GM12878 (cell line): ENCODE measurements around the gene CDH4. TPM values are rescaled to one million over a fixed set of nuclear protein-coding genes. Genes with fewer than 3 reads are reported as not detected.

Source experiments
- ATAC-seq: fragments of 200-7000 bp; cut with Tn5 transposase; 3 replicates; pipeline ENCODE4 v1.9.1; 2020; ENCODE audit warnings: mild to moderate bottlenecking, moderate library complexity
- BruUV-seq: library from RNA; stranded (reverse); fragments of 400-500 nt; replicated peaks from 2 replicates; lab custom pipeline; 2021; lab: Mats Ljungman, UMichigan
- CTCF ChIA-PET: fragments of 300-600 bp; sonication (Branson Sonifier 250); formaldehyde crosslinking; extraction: SDS; loops from one replicate; lab custom pipeline; 2021; ENCODE audit warnings: inconsistent platforms; lab: Yijun Ruan, JAX
- POLR2A ChIA-PET: fragments of 350-600 bp; formaldehyde crosslinking; extraction: SDS; loops from one replicate; lab custom pipeline; 2021; ENCODE audit warnings: inconsistent platforms; lab: Charles Lee
- RAD21 ChIA-PET: fragments of 300-600 bp; sonication (Branson Sonifier 250); formaldehyde crosslinking; loops from one replicate; lab custom pipeline; 2023; ENCODE audit warnings: antibody characterized with exemption; ENCODE audit not compliant: unreplicated experiment; lab: Charles Lee
- SMC1A ChIA-PET: fragments of 300-600 bp; sonication (Branson Sonifier 250); formaldehyde crosslinking; loops from one replicate; lab custom pipeline; 2023; ENCODE audit not compliant: unreplicated experiment, uncharacterized antibody; lab: Charles Lee
- DNase-seq: peaks from one replicate; pipeline ENCODE4 v3.0.0-alpha.2; 2011; ENCODE audit warnings: low read depth, low spot score
- FAIRE-seq: peaks from 3 replicates; lab custom pipeline; 2011; peaks lifted over from hg19 to GRCh38; lab: Jason Lieb, UNC
- H2AFZ ChIP-seq: 2 replicates; pipeline ENCODE4 v1.6.0; 2011; ENCODE audit warnings: low read depth, low read length, control low read depth; ENCODE audit not compliant: control insufficient read depth
- H3K27ac ChIP-seq: 2 replicates; pipeline ENCODE4 v1.5.1; 2011; ENCODE audit warnings: control low read depth; ENCODE audit not compliant: control insufficient read depth, insufficient read depth
- H3K27me3 ChIP-seq, 2 experiments: replicated peaks in 1 of 2; 2 replicates each; pipeline versions ENCODE4 v1.6.0 to v1.6.1; 2011; ENCODE audit warnings: low read length in 1 of 2; ENCODE audit not compliant: control insufficient read depth in 2 of 2, insufficient read depth in 2 of 2
- H3K36me3 ChIP-seq, 2 experiments: 2 replicates each; pipeline ENCODE4 v1.5.1; 2011; ENCODE audit warnings: low read length in 1 of 2; ENCODE audit not compliant: control insufficient read depth in 2 of 2, insufficient read depth in 2 of 2
- H3K4me1 ChIP-seq: 2 replicates; pipeline ENCODE4 v1.6.1; 2011; ENCODE audit warnings: mild to moderate bottlenecking, low read length, moderate library complexity, mixed read lengths; ENCODE audit not compliant: control insufficient read depth, insufficient read depth
- H3K4me2 ChIP-seq: 2 replicates; pipeline ENCODE4 v1.6.0; 2011; ENCODE audit warnings: control low read depth; ENCODE audit not compliant: control insufficient read depth, insufficient read depth
- H3K4me3 ChIP-seq: fragments of 200-600 bp; sonication (generic); 2 replicates; pipeline ENCODE4 v1.5.1; 2016
- H3K79me2 ChIP-seq: 2 replicates; pipeline ENCODE4 v1.6.0; 2011; ENCODE audit warnings: low read length; ENCODE audit not compliant: control insufficient read depth, insufficient read depth
- H3K9ac ChIP-seq: 2 replicates; pipeline ENCODE4 v1.8.0; 2011; ENCODE audit warnings: low read length, control low read depth, mixed read lengths; ENCODE audit not compliant: control insufficient read depth, insufficient read depth
- H3K9me3 ChIP-seq: replicated peaks from 3 replicates; pipeline ENCODE4 v1.5.1; 2011; ENCODE audit warnings: mild to moderate bottlenecking, low read length; ENCODE audit not compliant: control insufficient read depth, insufficient read depth
- H4K20me1 ChIP-seq: 2 replicates; pipeline ENCODE4 v1.6.0; 2011; ENCODE audit not compliant: control insufficient read depth, insufficient read depth
- BHLHE40 ChIP-seq, 2 experiments: fragments of 450-650 bp in 1 of 2; IDR thresholded peaks; 2 replicates each; pipeline ENCODE4 v1.6.1; 2011 to 2017; ENCODE audit warnings: low read depth in 2 of 2, borderline replicate concordance in 1 of 2, improper control_type of control experiment in 1 of 2, low read length in 1 of 2, mild to moderate bottlenecking in 1 of 2
- CREM ChIP-seq: IDR thresholded peaks from 2 replicates; pipeline ENCODE4 v1.6.1; 2014; ENCODE audit warnings: antibody characterized with exemption, low read depth
- NFYB ChIP-seq: IDR thresholded peaks from 2 replicates; pipeline ENCODE4 v1.6.1; 2011; ENCODE audit warnings: low read depth, mild to moderate bottlenecking, low read length, improper control_type of control experiment, moderate library complexity; ENCODE audit not compliant: insufficient read depth
- RUNX3 ChIP-seq: IDR thresholded peaks from 2 replicates; pipeline ENCODE4 v1.6.1; 2012; ENCODE audit warnings: low read length, inconsistent platforms
- TBL1XR1 ChIP-seq: IDR thresholded peaks from 2 replicates; pipeline ENCODE4 v1.6.1; 2012; ENCODE audit warnings: low read depth, low read length, improper control_type of control experiment
- YY1 ChIP-seq: IDR thresholded peaks from 2 replicates; pipeline ENCODE4 v1.6.1; 2011; ENCODE audit warnings: low read depth, mild to moderate bottlenecking, low read length
- ZZZ3 ChIP-seq: IDR thresholded peaks from 2 replicates; pipeline ENCODE4 v1.6.1; 2011; ENCODE audit warnings: low read depth; ENCODE audit not compliant: control insufficient read depth, insufficient read length
- WGBS: methylation state at CpG from one replicate; pipeline ENCODE4 v1.1.6; 2016; ENCODE audit warnings: low lambda C conversion rate; ENCODE audit not compliant: insufficient replicate concordance, insufficient coverage; ENCODE audit errors: missing lambda C conversion rate; 5-methylcytosine and 5-hydroxymethylcytosine counted together
- in situ Hi-C: fragments of 300-500 bp; cut with MboI; formaldehyde crosslinking; loops from 9 replicates; pipeline ENCODE4 v1.14.3; 2018; ENCODE audit warnings: mixed read lengths
- intact Hi-C: fragments of 100-400 bp; cut with micrococcal nuclease; formaldehyde crosslinking; loops from one replicate; pipeline ENCODE4 v1.14.2; 2022; ENCODE audit not compliant: unreplicated experiment
- polyA plus RNA-seq, 11 experiments: library from polyadenylated mRNA; depleted of rRNA in 4 of 11; unstranded in 6 of 11; stranded (reverse) in 5 of 11; fragments of >200 nt; fragmentation: Nextera tagmentation in 4 of 11; fragmentation: Illumina TruSeq in 1 of 11; extraction: Ambion mirVana in 4 of 11; extraction: Trizol in 1 of 11; gene quantifications; 1 replicate in 1 of 11; 2 replicates in 10 of 11; pipeline versions ENCODE4 v1.2.1 to v1.2.3, GENCODE V29; 2011 to 2016; ENCODE audit warnings: inconsistent platforms in 2 of 11, missing spikeins in 2 of 11, low read depth in 1 of 11
- total RNA-seq, 4 experiments: library from RNA; depleted of rRNA in 3 of 4; stranded (reverse); fragments of >200 nt in 3 of 4; fragmentation: Illumina TruSeq in 1 of 4; extraction: Trizol in 1 of 4; gene quantifications; 2 replicates each; pipeline versions ENCODE4 v1.2.1 to v1.2.3, GENCODE V29; 2013 to 2021
- TF ChIP-seq, protein P1 (sequence below): fragments of 450-650 bp; formaldehyde crosslinking; IDR thresholded peaks from 2 replicates; pipeline ENCODE4 v1.4.0; 2022; ENCODE audit warnings: mild to moderate bottlenecking, moderate library complexity
- TF ChIP-seq, protein P2 (sequence below): IDR thresholded peaks from 2 replicates; pipeline ENCODE4 v1.6.1; 2012; ENCODE audit warnings: low read depth, low read length, improper control_type of control experiment

The CDH4 gene
- total and polyA plus RNA-seq, 10 of the 15 experiments (the other 5 are each of a cell fraction or from before 2014, with no cell fraction given), result not detected

DNA sequence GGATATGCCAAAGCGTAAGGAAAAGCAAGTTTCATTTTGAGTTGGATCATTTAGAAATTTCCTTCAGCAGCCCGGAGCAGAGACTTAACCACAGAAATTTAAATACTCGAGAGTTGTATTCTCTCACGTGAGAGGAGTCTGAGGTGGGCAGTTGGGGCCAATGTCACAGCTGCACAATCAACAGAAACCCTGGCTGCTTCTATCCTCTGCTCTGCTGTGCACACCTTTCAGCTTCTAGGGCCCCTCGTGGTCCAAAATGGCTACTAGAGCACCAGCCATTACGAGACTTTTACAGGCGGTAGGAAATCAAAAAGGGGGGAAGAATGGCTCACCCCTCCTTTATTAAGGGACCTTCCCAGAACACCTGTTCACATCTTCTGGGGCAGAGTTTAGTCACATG, 659.8 kb downstream of the CDH4 start:
- ChIA-PET POLR2A (interaction anchor here (0.9 to 1.3 kb wide), 2 partner anchors 10 to 209 kb away, joined by 4 read pairs; no protein-coding TSS in a partner anchor), CTCF (interaction anchor here (1.0 to 2.2 kb wide), 3 partner anchors 11 to 15 kb away, joined by 3 to 6 read pairs (median 5); no protein-coding TSS in a partner anchor)

More for the DNA sequence above, 659.8 kb downstream of the CDH4 start:
- H3K4me3 ChIP-seq, result no peak overlapping the region
- in situ Hi-C loops, result no loop called here
- no peaks in the 10 kb centered on the region for H3K36me3 ChIP-seq
- ATAC-seq (0 out of 3 replicates have a peak, but pooled peaks have one; percentile 5), DNase-seq (no peak), FAIRE-seq (no peak)
- 0 out of 2 replicates have a peak overlapping the region, but pooled peaks have one; percentile 34 for H3K4me2 ChIP-seq
- BruUV-seq, result no TSS peak
- no peak overlapping the region for H3K9ac ChIP-seq
- peaks cover 8% of the 10 kb centered on the region for H3K9me3 ChIP-seq
- peaks cover 34% of the 10 kb centered on the region for H3K4me1 ChIP-seq
- intact Hi-C loops, result loop anchor here (5.0 kb wide), 1 partner anchor 210 kb away; the partner anchor contains the start of gene LSM14B
- ChIA-PET SMC1A (interaction anchor here (0.8 to 1.4 kb wide), 2 partner anchors 10 to 13 kb away, joined by 3 read pairs; no protein-coding TSS in a partner anchor), RAD21 (interaction anchor here (1.4 kb wide), 1 partner anchor 15 kb away, joined by 3 read pairs; no protein-coding TSS in a partner anchor)
- no peaks in the 10 kb centered on the region for H4K20me1 ChIP-seq
- 32% methylated on average over 7 of the region's 7 CpGs for WGBS
- no peaks in the 10 kb centered on the region for H3K79me2 ChIP-seq
- TF ChIP-seq NFYB (no peak), RUNX3 (peak; percentile 16; the same call in 1 of the 2 replicates), BHLHE40 (IDR thresholded peaks at IDR 0.05; ENCODE audit: borderline replicate concordance in 1 of 2, low read depth in 2 of 2, low read length in 1 of 2) (peak; percentile 60 to 67; a peak in 3 of 4 replicates), CREM (no peak), ZZZ3 (no peak), TBL1XR1 (no peak), YY1 (peak; percentile 84)
- TF ChIP-seq, protein P1, sequence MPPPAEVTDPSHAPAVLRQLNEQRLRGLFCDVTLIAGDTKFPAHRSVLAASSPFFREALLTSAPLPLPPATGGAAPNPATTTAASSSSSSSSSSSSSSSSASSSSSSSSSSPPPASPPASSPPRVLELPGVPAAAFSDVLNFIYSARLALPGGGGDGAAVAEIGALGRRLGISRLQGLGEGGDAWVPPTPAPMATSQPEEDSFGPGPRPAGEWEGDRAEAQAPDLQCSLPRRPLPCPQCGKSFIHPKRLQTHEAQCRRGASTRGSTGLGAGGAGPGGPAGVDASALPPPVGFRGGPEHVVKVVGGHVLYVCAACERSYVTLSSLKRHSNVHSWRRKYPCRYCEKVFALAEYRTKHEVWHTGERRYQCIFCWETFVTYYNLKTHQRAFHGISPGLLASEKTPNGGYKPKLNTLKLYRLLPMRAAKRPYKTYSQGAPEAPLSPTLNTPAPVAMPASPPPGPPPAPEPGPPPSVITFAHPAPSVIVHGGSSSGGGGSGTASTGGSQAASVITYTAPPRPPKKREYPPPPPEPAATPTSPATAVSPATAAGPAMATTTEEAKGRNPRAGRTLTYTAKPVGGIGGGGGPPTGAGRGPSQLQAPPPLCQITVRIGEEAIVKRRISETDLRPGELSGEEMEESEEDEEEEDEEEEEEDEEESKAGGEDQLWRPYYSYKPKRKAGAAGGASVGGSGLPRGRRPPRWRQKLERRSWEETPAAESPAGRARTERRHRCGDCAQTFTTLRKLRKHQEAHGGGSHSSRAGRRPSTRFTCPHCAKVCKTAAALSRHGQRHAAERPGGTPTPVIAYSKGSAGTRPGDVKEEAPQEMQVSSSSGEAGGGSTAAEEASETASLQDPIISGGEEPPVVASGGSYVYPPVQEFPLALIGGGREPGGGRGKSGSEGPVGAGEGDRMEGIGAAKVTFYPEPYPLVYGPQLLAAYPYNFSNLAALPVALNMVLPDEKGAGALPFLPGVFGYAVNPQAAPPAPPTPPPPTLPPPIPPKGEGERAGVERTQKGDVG (CRISPR knock-in tag), result no peak
- TF ChIP-seq, protein P2, sequence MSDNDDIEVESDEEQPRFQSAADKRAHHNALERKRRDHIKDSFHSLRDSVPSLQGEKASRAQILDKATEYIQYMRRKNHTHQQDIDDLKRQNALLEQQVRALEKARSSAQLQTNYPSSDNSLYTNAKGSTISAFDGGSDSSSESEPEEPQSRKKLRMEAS, result no peak
- peak overlapping the region; percentile 70 for H3K27ac ChIP-seq
- no peaks in the 10 kb centered on the region for H3K27me3 ChIP-seq
- no peak overlapping the region for H2AFZ ChIP-seq
